Endothelial cell of umbilical vein (primary cell): ENCODE data around the gene CTH. TPM values are rescaled to one million over a fixed set of nuclear protein-coding genes. Genes with fewer than 3 reads are reported as not detected.

Experiments used
- BruUV-seq: library from RNA; stranded (reverse); fragments of 400-500 nt; replicated peaks from 2 replicates; lab custom pipeline; 2021; lab: Mats Ljungman, UMichigan
- CTCF ChIA-PET: fragments of 300-600, 350-600 bp; sonication (Branson Sonifier 250); formaldehyde crosslinking; loops from one replicate; lab custom pipeline; 2021; ENCODE audit warnings: antibody characterized with exemption, inconsistent platforms; lab: Charles Lee
- POLR2A ChIA-PET: fragments of 300-600, 350-600 bp; sonication (Branson Sonifier 250); formaldehyde crosslinking; loops from one replicate; lab custom pipeline; 2021; ENCODE audit warnings: antibody characterized with exemption, inconsistent platforms; lab: Charles Lee
- DNase-seq: peaks from one replicate; pipeline ENCODE4 v3.0.0-alpha.2; 2011; ENCODE audit warnings: low read depth, low spot score
- FAIRE-seq: peaks from 2 replicates; lab custom pipeline; 2011; peaks lifted over from hg19 to GRCh38; lab: Jason Lieb, UNC
- H2AFZ ChIP-seq: 2 replicates; pipeline ENCODE4 v1.6.0; 2012; ENCODE audit warnings: low read depth, low read length, control low read depth, inconsistent platforms
- H3K27ac ChIP-seq: 2 replicates; pipeline ENCODE4 v1.5.1; 2011; ENCODE audit warnings: low read depth, mild to moderate bottlenecking, control low read depth, low read length, moderate library complexity; ENCODE audit not compliant: insufficient read depth
- H3K27me3 ChIP-seq, 2 experiments: 2 replicates each; pipeline versions ENCODE4 v1.6.0 to v1.6.1; 2011; ENCODE audit warnings: low read length in 2 of 2, mixed read lengths in 1 of 2; ENCODE audit not compliant: control insufficient read depth in 2 of 2, insufficient read depth in 2 of 2
- H3K36me3 ChIP-seq, 2 experiments: 2 replicates in 1 of 2; 3 replicates in 1 of 2; pipeline ENCODE4 v1.5.1; 2011; ENCODE audit warnings: low read length in 2 of 2, mild to moderate bottlenecking in 1 of 2, moderate library complexity in 1 of 2; ENCODE audit not compliant: control insufficient read depth in 2 of 2, insufficient read depth in 2 of 2; ENCODE audit errors: extremely low read depth in 1 of 2
- H3K4me1 ChIP-seq: 3 replicates; pipeline ENCODE4 v1.5.1; 2011; ENCODE audit warnings: mild to moderate bottlenecking, low read length; ENCODE audit not compliant: control insufficient read depth, insufficient read depth; ENCODE audit errors: extremely low read depth
- H3K4me2 ChIP-seq: 2 replicates; pipeline ENCODE4 v1.6.1; 2011; ENCODE audit warnings: low read length, control low read depth, mixed read lengths; ENCODE audit not compliant: insufficient read depth
- H3K4me3 ChIP-seq, 3 experiments: fragments of 200-600 bp in 1 of 3; sonication (generic), shearing (Covaris generic) in 1 of 3; replicated peaks in 1 of 3; 2 replicates each; pipeline ENCODE4 v1.5.1; 2011 to 2016; ENCODE audit warnings: control low read depth in 3 of 3, low read length in 3 of 3, mild to moderate bottlenecking in 2 of 3, inconsistent platforms in 1 of 3, low read depth in 1 of 3, moderate library complexity in 1 of 3; ENCODE audit not compliant: insufficient read depth in 1 of 3
- H3K79me2 ChIP-seq: 2 replicates; pipeline ENCODE4 v1.6.0; 2012; ENCODE audit warnings: low read length, inconsistent platforms; ENCODE audit not compliant: control insufficient read depth, insufficient read depth
- H3K9ac ChIP-seq: replicated peaks from 2 replicates; pipeline ENCODE3; 2011; ENCODE audit warnings: low read length, control low read depth; ENCODE audit not compliant: insufficient read depth; ENCODE audit errors: extremely low read depth
- H3K9me1 ChIP-seq: replicated peaks from 3 replicates; pipeline ENCODE4 v1.6.0; 2011; ENCODE audit warnings: mild to moderate bottlenecking, low read length; ENCODE audit not compliant: control insufficient read depth, insufficient read depth; ENCODE audit errors: extremely low read depth
- H3K9me3 ChIP-seq: replicated peaks from 2 replicates; pipeline ENCODE4 v1.5.1; 2012; ENCODE audit warnings: low read length, inconsistent platforms; ENCODE audit not compliant: control insufficient read depth, insufficient read depth
- H4K20me1 ChIP-seq: replicated peaks from 2 replicates; pipeline ENCODE3; 2011; ENCODE audit warnings: mild to moderate bottlenecking, low read length; ENCODE audit not compliant: control insufficient read depth, insufficient read depth; ENCODE audit errors: extremely low read depth
- EZH2 ChIP-seq: IDR thresholded peaks from 2 replicates; pipeline ENCODE4 v1.6.1; 2012; ENCODE audit warnings: borderline replicate concordance, low read depth, mild to moderate bottlenecking, moderate library complexity, low read length, inconsistent platforms; ENCODE audit not compliant: severe bottlenecking
- FOS ChIP-seq: IDR thresholded peaks from 2 replicates; pipeline ENCODE4 v1.6.1; 2011; ENCODE audit warnings: mild to moderate bottlenecking, low read length, moderate library complexity, borderline replicate concordance; ENCODE audit not compliant: insufficient read depth
- GATA2 ChIP-seq: IDR thresholded peaks from 2 replicates; pipeline ENCODE4 v1.7.0; 2011; ENCODE audit warnings: low read depth, mild to moderate bottlenecking, moderate library complexity, mixed read lengths, low read length; ENCODE audit not compliant: insufficient read length, insufficient read depth
- JUN ChIP-seq: IDR thresholded peaks from 2 replicates; pipeline ENCODE4 v1.6.1; 2011; ENCODE audit warnings: borderline replicate concordance, low read depth; ENCODE audit not compliant: insufficient read length, insufficient read depth
- MYC ChIP-seq: IDR thresholded peaks from one replicate; pipeline ENCODE4 v1.6.1; 2011; ENCODE audit warnings: mild to moderate bottlenecking, low read depth, low read length
- POLR2A ChIP-seq: IDR thresholded peaks from 2 replicates; pipeline ENCODE4 v1.6.1; 2012; ENCODE audit warnings: low read depth, mild to moderate bottlenecking, control low read depth, low read length
- POLR2AphosphoS5 ChIP-seq: IDR thresholded peaks from 2 replicates; pipeline ENCODE4 v1.6.1; 2012; ENCODE audit warnings: low read depth, mild to moderate bottlenecking, control low read depth, low read length, moderate library complexity; ENCODE audit not compliant: insufficient read depth
- dilution Hi-C: fragments of 300-500 bp; cut with MboI; formaldehyde crosslinking; loops from one replicate; pipeline ENCODE4 v1.15.0; 2019; ENCODE audit warnings: low sequenced_read_pairs; ENCODE audit not compliant: extremely low pct_ligation_motif_present
- intact Hi-C: fragments of 100-400 bp; cut with micrococcal nuclease; formaldehyde crosslinking; loops from one replicate; pipeline ENCODE4 v1.10.0; 2022
- polyA plus RNA-seq, 4 experiments: library from polyadenylated mRNA; depleted of rRNA in 3 of 4; stranded (reverse) in 3 of 4; unstranded in 1 of 4; fragments of >200 nt; gene quantifications; 2 replicates each; pipeline versions ENCODE4 v1.2.1 to v1.2.3, GENCODE V29; 2011 to 2012; ENCODE audit warnings: missing spikeins in 1 of 4
- total RNA-seq: library from RNA; stranded (reverse); gene quantifications from 2 replicates; pipeline ENCODE4 v1.2.3, GENCODE V29; 2021
- TF ChIP-seq, protein P1 (sequence below), 2 donors: IDR thresholded peaks; 1 replicate in 1 of 2; 2 replicates in 1 of 2; pipeline ENCODE4 v1.5.1; 2011; ENCODE audit warnings: low read length in 2 of 2, mild to moderate bottlenecking in 2 of 2, moderate library complexity in 2 of 2, control low read depth in 1 of 2, inconsistent platforms in 1 of 2, low read depth in 1 of 2; ENCODE audit not compliant: insufficient read depth in 1 of 2; ENCODE audit errors: extremely low read depth in 1 of 2
- TF ChIP-seq, protein P2 (sequence below): IDR thresholded peaks from 2 replicates; pipeline ENCODE4 v1.6.1; 2011; ENCODE audit not compliant: insufficient read depth, insufficient read length

The CTH gene
- total and polyA plus RNA-seq, 2 donors (not counting 3 experiments of a cell fraction or from before 2014, with no cell fraction given): 1.7 to 2.6 TPM

- BruUV-seq: no TSS peak
- Histone ChIP-seq H3K4me2 (no peak overlapping the region), H2AFZ (no peak overlapping the region), H3K36me3 (no peaks in the 10 kb centered on the region), H3K27me3 (no peaks in the 10 kb centered on the region), H4K20me1 (no peaks in the 10 kb centered on the region), H3K79me2 (no peaks in the 10 kb centered on the region), H3K4me1 (no peaks in the 10 kb centered on the region), H3K9ac (no peak overlapping the region), H3K9me1 (no peaks in the 10 kb centered on the region), H3K27ac (no peak overlapping the region), H3K4me3 (no peak overlapping the region), H3K9me3 (no peaks in the 10 kb centered on the region)
- intact Hi-C loops (loop anchor here (2.0 to 5.0 kb wide), 2 partner anchors 235 to 452 kb away; no protein-coding TSS in a partner anchor), dilution Hi-C loops (no loop called here)
- ChIA-PET POLR2A (no interaction called here), CTCF (interaction anchor here (0.9 to 2.2 kb wide), 8 partner anchors 14 to 749 kb away, joined by 3 to 18 read pairs (median 4); no protein-coding TSS in a partner anchor)
- DNase-seq (no peak), FAIRE-seq (no peak)
- no peak for TF ChIP-seq FOS
- no peak for TF ChIP-seq JUN
- TF ChIP-seq, protein P1, sequence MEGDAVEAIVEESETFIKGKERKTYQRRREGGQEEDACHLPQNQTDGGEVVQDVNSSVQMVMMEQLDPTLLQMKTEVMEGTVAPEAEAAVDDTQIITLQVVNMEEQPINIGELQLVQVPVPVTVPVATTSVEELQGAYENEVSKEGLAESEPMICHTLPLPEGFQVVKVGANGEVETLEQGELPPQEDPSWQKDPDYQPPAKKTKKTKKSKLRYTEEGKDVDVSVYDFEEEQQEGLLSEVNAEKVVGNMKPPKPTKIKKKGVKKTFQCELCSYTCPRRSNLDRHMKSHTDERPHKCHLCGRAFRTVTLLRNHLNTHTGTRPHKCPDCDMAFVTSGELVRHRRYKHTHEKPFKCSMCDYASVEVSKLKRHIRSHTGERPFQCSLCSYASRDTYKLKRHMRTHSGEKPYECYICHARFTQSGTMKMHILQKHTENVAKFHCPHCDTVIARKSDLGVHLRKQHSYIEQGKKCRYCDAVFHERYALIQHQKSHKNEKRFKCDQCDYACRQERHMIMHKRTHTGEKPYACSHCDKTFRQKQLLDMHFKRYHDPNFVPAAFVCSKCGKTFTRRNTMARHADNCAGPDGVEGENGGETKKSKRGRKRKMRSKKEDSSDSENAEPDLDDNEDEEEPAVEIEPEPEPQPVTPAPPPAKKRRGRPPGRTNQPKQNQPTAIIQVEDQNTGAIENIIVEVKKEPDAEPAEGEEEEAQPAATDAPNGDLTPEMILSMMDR (IDR thresholded peaks at IDR 0.05; ENCODE audit: extremely low read depth in 1 of 2, insufficient read depth in 1 of 2, low read depth in 1 of 2, low read length in 2 of 2): no peak
- TF ChIP-seq EZH2: no peak
- TF ChIP-seq GATA2: no peak
- no peak for TF ChIP-seq MYC
- no peak for TF ChIP-seq POLR2AphosphoS5
- TF ChIP-seq, protein P2, sequence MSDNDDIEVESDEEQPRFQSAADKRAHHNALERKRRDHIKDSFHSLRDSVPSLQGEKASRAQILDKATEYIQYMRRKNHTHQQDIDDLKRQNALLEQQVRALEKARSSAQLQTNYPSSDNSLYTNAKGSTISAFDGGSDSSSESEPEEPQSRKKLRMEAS: no peak
- no peak for TF ChIP-seq POLR2A
Measured at GRCh38 chr1:70486676-70487458, 75.8 kb downstream of the CTH start.
